AG09309 (cell line): ENCODE results near the gene ABCB11.

Source experiments
- DNase-seq: peaks from one replicate; pipeline ENCODE4 v3.0.0-alpha.2; 2010; ENCODE audit warnings: low read depth
- H3K4me3 ChIP-seq: 2 replicates; pipeline ENCODE4 v1.5.1; 2011; ENCODE audit warnings: mild to moderate bottlenecking, low read depth, low read length, moderate library complexity; ENCODE audit not compliant: control insufficient read depth
- TF ChIP-seq, protein P1 (sequence below): IDR thresholded peaks from 2 replicates; pipeline ENCODE4 v1.5.1; 2011; ENCODE audit warnings: mild to moderate bottlenecking, low read depth, low read length, inconsistent platforms; ENCODE audit not compliant: insufficient read depth, control insufficient read depth; ENCODE audit errors: missing control alignments

Gene ABCB11

DNA sequence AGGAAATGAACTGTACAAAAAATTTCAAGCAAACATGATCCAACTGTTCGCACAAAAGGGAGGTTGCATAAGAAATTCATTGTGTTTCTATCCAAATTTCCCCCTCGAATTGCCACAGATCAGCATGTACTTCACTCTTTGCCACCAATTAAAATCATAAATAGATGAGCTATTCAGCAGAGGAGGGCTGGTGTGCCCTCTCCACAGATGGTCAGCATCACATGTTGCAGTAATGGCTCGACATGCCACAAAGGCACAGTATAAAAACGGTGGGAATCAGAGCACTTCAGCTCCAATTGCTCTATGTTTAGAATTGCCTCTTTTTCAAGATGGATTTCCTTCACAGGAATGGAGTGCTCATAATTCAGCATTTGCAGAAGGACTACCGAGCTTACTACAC lies 130.1 kb downstream of the ABCB11 start, which contains the start of gene G6PC2:
G6PC2 (plus strand) TSS at position 289 of the 400 bp plus-strand sequence; CDS start at position 330, 41 bp downstream.
- TF ChIP-seq, protein P1, sequence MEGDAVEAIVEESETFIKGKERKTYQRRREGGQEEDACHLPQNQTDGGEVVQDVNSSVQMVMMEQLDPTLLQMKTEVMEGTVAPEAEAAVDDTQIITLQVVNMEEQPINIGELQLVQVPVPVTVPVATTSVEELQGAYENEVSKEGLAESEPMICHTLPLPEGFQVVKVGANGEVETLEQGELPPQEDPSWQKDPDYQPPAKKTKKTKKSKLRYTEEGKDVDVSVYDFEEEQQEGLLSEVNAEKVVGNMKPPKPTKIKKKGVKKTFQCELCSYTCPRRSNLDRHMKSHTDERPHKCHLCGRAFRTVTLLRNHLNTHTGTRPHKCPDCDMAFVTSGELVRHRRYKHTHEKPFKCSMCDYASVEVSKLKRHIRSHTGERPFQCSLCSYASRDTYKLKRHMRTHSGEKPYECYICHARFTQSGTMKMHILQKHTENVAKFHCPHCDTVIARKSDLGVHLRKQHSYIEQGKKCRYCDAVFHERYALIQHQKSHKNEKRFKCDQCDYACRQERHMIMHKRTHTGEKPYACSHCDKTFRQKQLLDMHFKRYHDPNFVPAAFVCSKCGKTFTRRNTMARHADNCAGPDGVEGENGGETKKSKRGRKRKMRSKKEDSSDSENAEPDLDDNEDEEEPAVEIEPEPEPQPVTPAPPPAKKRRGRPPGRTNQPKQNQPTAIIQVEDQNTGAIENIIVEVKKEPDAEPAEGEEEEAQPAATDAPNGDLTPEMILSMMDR = no peak
- H3K4me3 ChIP-seq = no peak within 1 kb of the TSS
- no peak for DNase-seq

DNA sequence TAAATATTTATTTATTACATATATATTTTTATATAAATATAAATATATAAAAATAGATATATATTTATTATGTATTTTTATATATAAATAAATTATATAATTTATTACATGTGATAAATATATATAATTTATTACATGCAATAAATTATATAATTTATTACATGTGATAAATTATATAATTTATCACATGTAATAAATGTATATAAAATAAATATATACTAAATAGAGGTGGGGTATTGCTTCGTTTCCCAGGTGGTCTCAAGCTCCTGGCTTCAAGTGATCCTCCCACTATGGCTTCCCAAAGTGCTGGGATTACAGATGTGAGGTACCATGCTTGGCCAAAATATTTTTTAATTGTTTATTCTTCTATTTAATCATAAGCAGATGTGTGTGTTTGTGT lies 133.7 kb downstream of the ABCB11 start:
- DNase-seq = no peak
- H3K4me3 ChIP-seq = no peak overlapping the region

DNA sequence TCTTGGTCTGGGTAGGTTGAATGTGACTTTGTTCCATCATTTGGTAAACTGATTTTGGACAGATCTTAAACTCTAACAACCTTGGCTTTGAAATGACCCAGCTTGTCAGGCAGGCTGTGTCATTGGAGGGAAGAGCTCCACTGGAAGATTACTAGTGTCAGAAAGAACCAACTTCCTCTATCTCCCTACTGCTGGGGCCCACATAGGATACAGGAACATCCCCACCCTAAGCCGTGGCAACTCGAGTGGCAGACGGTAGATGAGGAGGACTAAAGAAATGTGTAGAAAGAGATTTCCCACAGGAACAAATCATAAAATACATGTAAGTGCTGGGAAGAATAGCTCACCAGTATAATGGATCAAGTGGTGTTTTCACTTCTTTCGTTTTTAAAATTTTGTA lies 134.3 kb downstream of the ABCB11 start:
- DNase-seq = no peak
- H3K4me3 ChIP-seq = no peak overlapping the region
- TF ChIP-seq, protein P1 = no peak

More for the DNA sequence above, 133.7 kb downstream of the ABCB11 start:
- TF ChIP-seq, protein P1 = no peak

DNA sequence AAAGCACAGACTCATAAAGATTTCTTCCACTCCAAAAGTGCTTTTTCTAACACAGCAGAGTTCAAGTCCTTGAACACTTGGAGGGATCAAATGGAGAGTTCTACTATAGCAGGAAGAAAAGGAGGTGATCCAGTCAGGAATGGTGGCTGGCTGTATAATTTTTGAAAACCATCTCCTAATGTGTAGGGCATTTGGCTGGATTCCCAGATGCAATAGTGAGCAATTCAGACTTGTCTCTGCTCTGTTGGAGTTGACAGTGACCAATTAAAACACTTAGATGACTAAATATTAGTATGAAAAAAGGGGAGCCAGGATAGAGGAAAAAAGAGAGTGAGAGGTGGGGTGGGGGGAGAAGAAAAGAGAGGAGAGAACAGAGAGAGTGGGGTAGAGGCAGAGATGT lies 135.4 kb downstream of the ABCB11 start:
- TF ChIP-seq, protein P1 = no peak
- no peak for DNase-seq
- no peak overlapping the region for H3K4me3 ChIP-seq

DNA sequence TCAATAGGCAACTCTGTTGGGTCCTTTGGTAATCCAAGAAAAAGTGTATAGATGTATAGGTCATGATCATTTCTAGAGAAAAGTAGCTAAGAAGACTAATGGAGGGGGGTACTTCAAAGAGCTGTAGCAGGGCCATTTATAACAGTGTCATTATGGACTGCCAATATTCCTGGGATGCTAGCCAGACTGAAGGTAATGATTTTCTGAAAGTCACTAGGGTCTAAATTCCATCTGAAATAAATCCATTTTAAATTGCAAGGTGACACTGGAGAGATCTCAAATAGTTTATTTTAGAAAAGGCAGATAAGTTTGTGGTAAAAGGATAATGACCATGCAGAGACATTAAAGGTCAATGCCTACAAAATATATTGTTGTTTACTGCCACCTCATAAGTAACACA lies 136.4 kb downstream of the ABCB11 start:
- TF ChIP-seq, protein P1 = no peak
- no peak for DNase-seq

DNA sequence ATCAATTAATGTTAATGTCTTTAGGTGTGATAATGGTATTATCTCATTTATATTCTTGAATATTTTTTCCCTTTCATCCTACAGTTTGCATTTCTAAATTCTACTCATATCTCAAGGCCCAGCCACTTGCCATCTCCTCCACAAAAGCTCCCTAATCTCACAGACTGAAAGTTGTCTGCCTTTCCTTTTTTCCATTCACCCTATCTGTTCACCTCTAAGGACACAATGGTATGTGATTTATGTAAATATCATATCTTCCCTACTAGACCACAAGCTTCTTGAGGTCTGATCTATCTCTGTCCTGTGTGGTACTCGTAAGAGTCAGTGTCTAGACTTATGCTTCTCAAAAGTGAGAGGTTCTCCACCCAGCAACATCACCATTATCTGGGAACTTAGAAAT lies 137.0 kb downstream of the ABCB11 start:
- DNase-seq = no peak
- TF ChIP-seq, protein P1 = no peak
- no peak overlapping the region for H3K4me3 ChIP-seq

More for the DNA sequence above, 136.4 kb downstream of the ABCB11 start:
- H3K4me3 ChIP-seq = no peak overlapping the region

DNA sequence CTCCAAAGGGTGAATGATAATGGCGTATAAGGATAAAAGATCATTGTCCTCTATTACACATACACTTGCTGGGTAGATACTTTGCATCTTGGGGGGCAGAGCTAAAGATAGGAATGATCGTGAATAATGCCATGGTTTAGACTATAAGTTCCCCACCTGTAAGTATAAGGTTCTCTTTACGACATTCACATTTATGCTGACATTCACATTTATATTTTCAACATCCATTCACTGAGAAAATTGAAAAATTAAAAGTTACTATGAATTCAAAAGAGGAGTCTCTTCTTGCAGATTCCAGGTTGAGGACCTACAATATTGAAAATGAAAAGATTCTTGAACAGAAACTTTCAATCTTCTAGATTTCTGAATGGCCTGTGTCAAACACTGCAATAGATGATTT lies 138.8 kb downstream of the ABCB11 start:
- DNase-seq = no peak
- TF ChIP-seq, protein P1 = no peak
- no peak overlapping the region for H3K4me3 ChIP-seq
